DOHH2 (cell line): ENCODE measurements around the gene WNT3A.

ENCODE experiments used
- H3F3A ChIP-seq: fragments of 200-600 bp; sonication (generic), shearing (Covaris generic); 2 replicates; pipeline ENCODE4 v1.6.0; 2016; ENCODE audit warnings: antibody characterized with exemption, mild to moderate bottlenecking; ENCODE audit not compliant: control insufficient read depth, insufficient read depth
- H3K27ac ChIP-seq: fragments of 200-600 bp; sonication (generic); 2 replicates; pipeline ENCODE4 v1.5.1; 2014; ENCODE audit warnings: low read depth, mild to moderate bottlenecking, low read length, moderate library complexity
- H3K27me3 ChIP-seq: fragments of 200-600 bp; sonication (generic); 2 replicates; pipeline ENCODE4 v1.6.1; 2014; ENCODE audit warnings: mild to moderate bottlenecking, low read length, mixed read lengths; ENCODE audit not compliant: control insufficient read depth
- H3K36me3 ChIP-seq: fragments of 200-600 bp; sonication (generic); 2 replicates; pipeline ENCODE4 v1.6.1; 2014; ENCODE audit warnings: mild to moderate bottlenecking, low read length, moderate library complexity, mixed read lengths; ENCODE audit not compliant: control insufficient read depth
- H3K4me1 ChIP-seq: fragments of 200-600 bp; sonication (generic); 2 replicates; pipeline ENCODE4 v1.6.1; 2014; ENCODE audit warnings: mild to moderate bottlenecking, low read length, mixed read lengths; ENCODE audit not compliant: control insufficient read depth
- H3K4me2 ChIP-seq: fragments of 200-600 bp; sonication (generic); 2 replicates; pipeline ENCODE4 v1.6.0; 2014; ENCODE audit warnings: mild to moderate bottlenecking, low read length, moderate library complexity
- H3K4me3 ChIP-seq: fragments of 200-600 bp; sonication (generic); 2 replicates; pipeline ENCODE4 v1.5.1; 2014; ENCODE audit warnings: mild to moderate bottlenecking, low read length, mixed read lengths
- H3K79me2 ChIP-seq: fragments of 200-600 bp; sonication (generic); 2 replicates; pipeline ENCODE4 v1.6.1; 2014; ENCODE audit warnings: mild to moderate bottlenecking, low read length, mixed read lengths; ENCODE audit not compliant: control insufficient read depth
- H3K9me2 ChIP-seq: fragments of 200-600 bp; sonication (generic); replicated peaks from 2 replicates; pipeline ENCODE4 v1.6.1; 2014; ENCODE audit warnings: mild to moderate bottlenecking, low read length, mixed read lengths; ENCODE audit not compliant: control insufficient read depth
- H3K9me3 ChIP-seq: fragments of 200-600 bp; sonication (generic); 2 replicates; pipeline ENCODE4 v1.6.1; 2014; ENCODE audit warnings: antibody characterized with exemption, low read length, mixed read lengths; ENCODE audit not compliant: control insufficient read depth, insufficient read depth
- H4K20me1 ChIP-seq: fragments of 200-600 bp; sonication (generic); 2 replicates; pipeline ENCODE4 v1.6.0; 2014; ENCODE audit warnings: low read depth, mild to moderate bottlenecking, antibody characterized with exemption, low read length, moderate library complexity; ENCODE audit not compliant: control insufficient read depth, insufficient read depth
- CTCF ChIP-seq: fragments of 200-600 bp; sonication (generic); IDR thresholded peaks from one replicate; pipeline ENCODE4 v1.5.1; 2014; ENCODE audit warnings: antibody characterized with exemption, mild to moderate bottlenecking, low read depth, low read length; ENCODE audit not compliant: poor library complexity, severe bottlenecking
- EZH2phosphoT487 ChIP-seq: fragments of 200-600 bp; sonication (generic); IDR thresholded peaks from 2 replicates; pipeline ENCODE4 v1.6.1; 2017; ENCODE audit warnings: borderline replicate concordance, mild to moderate bottlenecking, antibody characterized with exemption, low read length, moderate library complexity, mixed read lengths

WNT3A gene

GRCh38 chr1:228013131-228013934 is 6.5 kb downstream of the WNT3A start:
- H3K36me3 ChIP-seq = no peaks in the 10 kb centered on the region
- no peaks in the 10 kb centered on the region for H3F3A ChIP-seq
- no peaks in the 10 kb centered on the region for H3K9me3 ChIP-seq
- no peak overlapping the region for H3K4me2 ChIP-seq
- no peaks in the 10 kb centered on the region for H4K20me1 ChIP-seq
- no peaks in the 10 kb centered on the region for H3K79me2 ChIP-seq
- H3K4me3 ChIP-seq = no peak overlapping the region
- H3K9me2 ChIP-seq = no peaks in the 10 kb centered on the region
- H3K27me3 ChIP-seq = peaks cover 9% of the 10 kb centered on the region
- TF ChIP-seq CTCF (no peak), EZH2phosphoT487 (no peak)
- no peak overlapping the region for H3K27ac ChIP-seq
- peaks cover 13% of the 10 kb centered on the region for H3K4me1 ChIP-seq

GRCh38 chr1:228013935-228014930 is 7.4 kb downstream of the WNT3A start:
- Histone ChIP-seq H3K4me2 (no peak overlapping the region), H3K27ac (no peak overlapping the region), H3K9me2 (no peaks in the 10 kb centered on the region), H3K79me2 (no peaks in the 10 kb centered on the region), H3K27me3 (peaks cover 6% of the 10 kb centered on the region), H3K4me1 (peaks cover 13% of the 10 kb centered on the region), H3K4me3 (no peak overlapping the region), H4K20me1 (no peaks in the 10 kb centered on the region), H3K9me3 (no peaks in the 10 kb centered on the region), H3F3A (no peaks in the 10 kb centered on the region), H3K36me3 (no peaks in the 10 kb centered on the region)
- no peak for TF ChIP-seq EZH2phosphoT487
- TF ChIP-seq CTCF = no peak

DNA sequence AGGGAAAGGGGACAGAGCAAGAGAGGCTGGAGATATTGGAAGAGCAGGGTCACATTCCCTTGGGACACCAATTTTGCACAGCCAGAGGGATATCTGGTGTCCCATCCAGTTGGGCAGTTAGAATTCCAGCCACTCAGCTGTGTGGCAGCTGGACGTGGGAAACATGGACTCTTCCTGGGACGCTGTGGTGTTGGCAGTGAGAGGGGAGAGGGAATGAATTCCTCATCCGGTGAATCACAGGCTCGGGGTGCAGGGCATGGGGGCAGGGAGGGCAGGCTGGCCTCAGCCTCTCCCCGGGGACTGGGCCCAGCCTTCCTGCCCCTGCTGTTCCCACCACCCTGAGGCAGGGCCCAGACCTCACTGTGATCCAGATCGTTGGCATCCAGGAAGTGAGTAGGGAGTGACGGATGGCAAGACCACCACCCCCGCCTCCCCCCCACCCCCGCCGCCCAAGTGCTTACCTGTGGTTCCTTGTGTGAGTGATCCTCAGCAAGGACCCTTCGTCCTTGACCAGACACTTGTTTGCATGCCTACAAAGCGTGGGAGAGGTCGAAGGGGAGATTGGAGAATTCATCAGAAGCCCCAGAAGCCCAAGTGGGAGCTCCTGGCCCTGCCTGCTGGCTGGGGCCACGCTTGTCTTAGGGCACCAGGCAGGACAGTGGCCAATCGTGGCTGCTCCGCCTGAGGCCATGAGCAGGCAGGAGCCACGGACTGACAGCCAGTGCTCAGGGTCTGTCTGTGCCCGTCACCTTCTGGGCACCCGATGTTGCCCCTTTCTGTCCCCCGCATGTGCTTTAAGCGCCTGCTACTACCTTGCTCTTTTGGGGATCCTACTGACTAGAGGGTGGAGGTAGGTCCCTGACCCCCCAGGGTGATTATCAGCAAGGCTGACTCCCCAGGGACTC is 8.7 kb downstream of the WNT3A start:
- Histone ChIP-seq H3K4me1 (peaks cover under 1% of the 10 kb centered on the region), H3K9me2 (no peaks in the 10 kb centered on the region), H3K27me3 (no peaks in the 10 kb centered on the region), H3K4me2 (no peak overlapping the region), H4K20me1 (no peaks in the 10 kb centered on the region), H3K27ac (no peak overlapping the region), H3K36me3 (no peaks in the 10 kb centered on the region), H3K9me3 (no peaks in the 10 kb centered on the region), H3F3A (no peaks in the 10 kb centered on the region), H3K4me3 (no peak overlapping the region), H3K79me2 (no peaks in the 10 kb centered on the region)
- no peak for TF ChIP-seq CTCF
- TF ChIP-seq EZH2phosphoT487 = no peak
